HEK293 (cell line): ENCODE results near the gene SSTR5.

Experiments used
- CTCF ChIA-PET: fragments of 350-600 bp; formaldehyde crosslinking; extraction: SDS; loops from one replicate; lab custom pipeline; 2021; ENCODE audit warnings: antibody characterized with exemption; lab: Yijun Ruan, JAX
- POLR2A ChIA-PET: fragments of 300-600 bp; formaldehyde crosslinking; extraction: SDS; loops from one replicate; lab custom pipeline; 2020; ENCODE audit warnings: antibody characterized with exemption, inconsistent platforms; lab: Yijun Ruan, JAX
- H3K27ac ChIP-seq: fragments of 200-500 bp; sonication (Bioruptor generic); 2 replicates; pipeline ENCODE4 v1.5.1; 2014; ENCODE audit warnings: low read depth, low read length, control low read depth, inconsistent platforms; ENCODE audit errors: extremely low read depth
- H3K36me3 ChIP-seq, 2 experiments: fragments of 200-500 bp in 1 of 2; sonication (Bioruptor generic) in 1 of 2; 1 replicate in 1 of 2; 2 replicates in 1 of 2; pipeline ENCODE4 v1.5.1; 2014 to 2017; ENCODE audit warnings: inconsistent platforms in 2 of 2, low read length in 2 of 2; ENCODE audit not compliant: control insufficient read depth in 2 of 2, insufficient read depth in 1 of 2
- H3K4me1 ChIP-seq: fragments of 200-500 bp; sonication (Bioruptor generic); 2 replicates; pipeline ENCODE4 v1.5.1; 2014; ENCODE audit warnings: mild to moderate bottlenecking, low read length, inconsistent platforms; ENCODE audit not compliant: control insufficient read depth, insufficient read depth
- H3K4me3 ChIP-seq: 2 replicates; pipeline ENCODE4 v1.5.1; 2011; ENCODE audit warnings: low read depth, mild to moderate bottlenecking, control low read depth, low read length, moderate library complexity
- H3K9me3 ChIP-seq: fragments of 200-500 bp; sonication (Bioruptor generic); 2 replicates; pipeline ENCODE4 v1.5.1; 2014; ENCODE audit warnings: low read depth, low read length, inconsistent platforms; ENCODE audit not compliant: control insufficient read depth, insufficient read depth
- GLIS2 ChIP-seq: fragments of 450-650 bp; formaldehyde crosslinking; IDR thresholded peaks from 2 replicates; pipeline ENCODE4 v1.5.1; 2016; ENCODE audit warnings: missing biosample characterization, missing genetic modification characterization
- HIC1 ChIP-seq: fragments of 450-650 bp; formaldehyde crosslinking; IDR thresholded peaks from 2 replicates; pipeline ENCODE4 v1.5.1; 2016; ENCODE audit warnings: missing biosample characterization, missing genetic modification characterization
- KLF1 ChIP-seq: fragments of 450-650 bp; formaldehyde crosslinking; IDR thresholded peaks from 2 replicates; pipeline ENCODE4 v1.5.1; 2016; ENCODE audit warnings: missing biosample characterization, missing genetic modification characterization
- KLF16 ChIP-seq: fragments of 450-650 bp; formaldehyde crosslinking; IDR thresholded peaks from 2 replicates; pipeline ENCODE4 v1.5.1; 2017; ENCODE audit warnings: missing biosample characterization, missing genetic modification characterization
- KLF8 ChIP-seq: fragments of 450-650 bp; formaldehyde crosslinking; IDR thresholded peaks from 2 replicates; pipeline ENCODE4 v1.5.1; 2016; ENCODE audit warnings: missing biosample characterization, missing genetic modification characterization
- MZF1 ChIP-seq: fragments of 450-650 bp; formaldehyde crosslinking; IDR thresholded peaks from 2 replicates; pipeline ENCODE4 v1.5.1; 2017; ENCODE audit warnings: missing biosample characterization, missing genetic modification characterization, borderline replicate concordance
- SCRT2 ChIP-seq: fragments of 450-650 bp; formaldehyde crosslinking; IDR thresholded peaks from 2 replicates; pipeline ENCODE4 v1.5.1; 2016; ENCODE audit warnings: missing biosample characterization, missing genetic modification characterization
- ZBTB6 ChIP-seq: fragments of 450-650 bp; formaldehyde crosslinking; IDR thresholded peaks from 2 replicates; pipeline ENCODE4 v1.5.1; 2017; ENCODE audit warnings: missing biosample characterization, missing genetic modification characterization
- ZBTB8A ChIP-seq: fragments of 450-650 bp; formaldehyde crosslinking; IDR thresholded peaks from 2 replicates; pipeline ENCODE4 v1.5.1; 2016; ENCODE audit warnings: missing biosample characterization, missing genetic modification characterization
- ZFHX2 ChIP-seq: fragments of 450-650 bp; formaldehyde crosslinking; conservative IDR thresholded peaks from 2 replicates; pipeline ENCODE4 v1.5.1; 2016; ENCODE audit warnings: missing biosample characterization, missing genetic modification characterization
- ZFP69B ChIP-seq: fragments of 450-650 bp; formaldehyde crosslinking; IDR thresholded peaks from 2 replicates; pipeline ENCODE4 v1.5.1; 2016; ENCODE audit warnings: missing biosample characterization, missing genetic modification characterization
- ZNF112 ChIP-seq: fragments of 450-650 bp; formaldehyde crosslinking; IDR thresholded peaks from 2 replicates; pipeline ENCODE4 v1.5.0; 2017; ENCODE audit warnings: missing biosample characterization, missing genetic modification characterization
- ZNF221 ChIP-seq: fragments of 450-650 bp; formaldehyde crosslinking; IDR thresholded peaks from 2 replicates; pipeline ENCODE4 v1.5.1; 2017; ENCODE audit warnings: missing biosample characterization, missing genetic modification characterization, borderline replicate concordance
- ZNF280D ChIP-seq: fragments of 450-650 bp; formaldehyde crosslinking; IDR thresholded peaks from 2 replicates; pipeline ENCODE4 v1.5.1; 2016; ENCODE audit warnings: missing biosample characterization, missing genetic modification characterization
- ZNF302 ChIP-seq: fragments of 450-650 bp; formaldehyde crosslinking; IDR thresholded peaks from 2 replicates; pipeline ENCODE4 v1.5.1; 2016; ENCODE audit warnings: missing biosample characterization, missing genetic modification characterization, low read depth
- ZNF311 ChIP-seq: fragments of 450-650 bp; formaldehyde crosslinking; IDR thresholded peaks from 2 replicates; pipeline ENCODE4 v1.5.1; 2017; ENCODE audit warnings: missing biosample characterization, missing genetic modification characterization, borderline replicate concordance
- ZNF449 ChIP-seq: fragments of 450-650 bp; formaldehyde crosslinking; IDR thresholded peaks from 2 replicates; pipeline ENCODE4 v1.5.1; 2017; ENCODE audit warnings: missing biosample characterization, mild to moderate bottlenecking, missing genetic modification characterization, moderate library complexity
- ZNF548 ChIP-seq: fragments of 450-650 bp; formaldehyde crosslinking; IDR thresholded peaks from 2 replicates; pipeline ENCODE4 v1.5.1; 2016; ENCODE audit warnings: missing biosample characterization, missing genetic modification characterization
- ZNF623 ChIP-seq: fragments of 450-650 bp; formaldehyde crosslinking; IDR thresholded peaks from 2 replicates; pipeline ENCODE4 v1.5.1; 2016; ENCODE audit warnings: missing biosample characterization, missing genetic modification characterization
- ZNF776 ChIP-seq: fragments of 450-650 bp; formaldehyde crosslinking; IDR thresholded peaks from 2 replicates; pipeline ENCODE4 v1.5.0; 2017; ENCODE audit warnings: missing biosample characterization, missing genetic modification characterization, borderline replicate concordance
- ZXDB ChIP-seq: fragments of 450-650 bp; formaldehyde crosslinking; IDR thresholded peaks from 2 replicates; pipeline ENCODE4 v1.5.1; 2016; ENCODE audit warnings: missing biosample characterization, missing genetic modification characterization

The SSTR5 gene

GRCh38 chr16:1100084-1100800 lies 27.7 kb downstream of the SSTR5 start (continued):
- TF ChIP-seq ZFP69B (tag by site-specific recombination) (peak; percentile 91), KLF16 (tag by site-specific recombination) (no peak), ZNF280D (tag by site-specific recombination) (no peak), HIC1 (tag by site-specific recombination) (no peak), ZBTB8A (no peak), ZXDB (tag by site-specific recombination) (no peak), GLIS2 (peak; percentile 46), ZNF776 (tag by site-specific recombination) (no peak), ZNF221 (tag by site-specific recombination) (no peak)
- TF ChIP-seq, all 188 proteins: peak for 8

GRCh38 chr16:1101133-1101532 lies 28.6 kb downstream of the SSTR5 start:
- TF ChIP-seq ZFHX2 (tag by site-specific recombination): 0 out of 2 replicates have a peak, but pooled peaks have one; percentile 1
- peak; percentile 18; the same call in 1 of the 2 replicates for TF ChIP-seq ZBTB6 (tag by site-specific recombination)
- TF ChIP-seq ZNF302 (tag by site-specific recombination): no peak
- no peak for TF ChIP-seq ZNF112 (tag by site-specific recombination)
- TF ChIP-seq ZNF311: no peak
- no peak for TF ChIP-seq SCRT2 (tag by site-specific recombination)
- no peak for TF ChIP-seq MZF1 (tag by site-specific recombination)
- 0 out of 2 replicates have a peak, but pooled peaks have one; percentile 11 for TF ChIP-seq KLF1 (tag by site-specific recombination)
- TF ChIP-seq ZNF623 (tag by site-specific recombination): no peak
- TF ChIP-seq ZNF449: no peak
- no peak for TF ChIP-seq ZNF548 (tag by site-specific recombination)
- TF ChIP-seq KLF8 (tag by site-specific recombination): peak; percentile 25; the same call in 1 of the 2 replicates
- Histone ChIP-seq H3K36me3 (no peaks in the 10 kb centered on the region), H3K4me3 (no peak overlapping the region), H3K4me1 (no peaks in the 10 kb centered on the region; the same call in 1 of the 2 replicates), H3K27ac (no peak overlapping the region), H3K9me3 (no peaks in the 10 kb centered on the region)
- POLR2A ChIA-PET: interaction anchor here (0.5 kb wide), 2 partner anchors 120 to 1217 kb away, joined by 3 read pairs; no protein-coding TSS in a partner anchor
- CTCF ChIA-PET: interaction anchor here (0.6 kb wide), 1 partner anchor 36 kb away, joined by 3 read pairs; no protein-coding TSS in a partner anchor
